Right forelimb (tissue), 1 donor: ENCODE measurements around the gene NOP16.
"Not testable (repeated sequence)": the region's sequence is repeated elsewhere in the genome, so short reads cannot be mapped to it uniquely, and the experiment has no call there.

Experiments
- DNase-seq: peaks from one replicate; pipeline ENCODE4 v3.0.0-alpha.2; 2018

The NOP16 gene

GRCh38 chr5:176408590-176408989 is 20.2 kb upstream of the NOP16 start:
- no peak for DNase-seq

- DNase-seq: not testable (repeated sequence)
Observed at GRCh38 chr5:176408252-176408573, 19.8 kb upstream of the NOP16 start.

- peak; percentile 39 for DNase-seq
Observed at GRCh38 chr5:176407456-176408251, 19.3 kb upstream of the NOP16 start.

- DNase-seq: no peak
Observed at GRCh38 chr5:176406436-176407052, 18.1 kb upstream of the NOP16 start.

- DNase-seq: no peak
Observed at GRCh38 chr5:176405656-176406435, 17.4 kb upstream of the NOP16 start.

DNA sequence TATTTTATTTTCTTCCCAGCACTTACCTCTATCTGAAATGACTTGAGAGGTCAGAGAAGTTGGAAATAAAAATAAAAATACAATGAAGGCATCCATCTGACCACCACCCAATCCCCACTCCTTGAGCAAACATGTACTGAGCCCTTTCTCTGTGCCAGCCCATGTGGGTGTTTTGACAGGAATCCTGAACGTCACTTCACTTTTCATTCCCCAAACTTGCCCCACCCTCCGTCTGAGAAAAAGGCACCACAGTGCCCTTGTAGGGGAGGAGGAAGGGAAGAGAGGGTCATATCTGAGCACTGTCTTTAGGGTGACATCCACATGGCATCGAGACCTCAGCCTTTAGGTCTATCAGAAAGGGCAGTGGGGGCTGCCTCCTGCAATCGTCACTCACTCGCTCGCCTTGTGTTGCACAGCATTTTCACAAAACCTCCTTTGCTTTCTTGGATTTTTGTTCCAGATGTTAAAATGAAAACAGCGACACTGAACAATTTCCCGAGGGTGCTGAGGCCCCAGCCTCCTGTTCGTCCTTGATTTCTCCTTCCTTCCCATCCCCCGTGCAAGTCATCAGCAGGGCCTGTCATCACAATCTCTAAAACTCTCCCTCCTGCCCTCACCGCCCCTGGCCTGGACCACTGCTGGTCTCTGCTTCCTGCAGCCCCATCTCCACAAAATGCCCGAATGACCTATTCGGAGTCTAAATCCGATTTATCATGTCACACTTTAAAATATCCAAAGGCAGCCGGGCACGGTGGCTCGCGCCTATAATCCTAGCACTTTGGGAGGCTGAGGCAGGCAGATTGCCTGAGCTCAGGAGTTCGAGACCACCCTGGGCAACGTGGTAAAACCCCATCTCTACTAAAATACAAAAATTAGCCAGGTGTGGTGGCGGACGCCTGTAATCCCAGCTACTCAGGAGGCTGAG is 13.1 kb upstream of the NOP16 start:
- no peak for DNase-seq

DNA sequence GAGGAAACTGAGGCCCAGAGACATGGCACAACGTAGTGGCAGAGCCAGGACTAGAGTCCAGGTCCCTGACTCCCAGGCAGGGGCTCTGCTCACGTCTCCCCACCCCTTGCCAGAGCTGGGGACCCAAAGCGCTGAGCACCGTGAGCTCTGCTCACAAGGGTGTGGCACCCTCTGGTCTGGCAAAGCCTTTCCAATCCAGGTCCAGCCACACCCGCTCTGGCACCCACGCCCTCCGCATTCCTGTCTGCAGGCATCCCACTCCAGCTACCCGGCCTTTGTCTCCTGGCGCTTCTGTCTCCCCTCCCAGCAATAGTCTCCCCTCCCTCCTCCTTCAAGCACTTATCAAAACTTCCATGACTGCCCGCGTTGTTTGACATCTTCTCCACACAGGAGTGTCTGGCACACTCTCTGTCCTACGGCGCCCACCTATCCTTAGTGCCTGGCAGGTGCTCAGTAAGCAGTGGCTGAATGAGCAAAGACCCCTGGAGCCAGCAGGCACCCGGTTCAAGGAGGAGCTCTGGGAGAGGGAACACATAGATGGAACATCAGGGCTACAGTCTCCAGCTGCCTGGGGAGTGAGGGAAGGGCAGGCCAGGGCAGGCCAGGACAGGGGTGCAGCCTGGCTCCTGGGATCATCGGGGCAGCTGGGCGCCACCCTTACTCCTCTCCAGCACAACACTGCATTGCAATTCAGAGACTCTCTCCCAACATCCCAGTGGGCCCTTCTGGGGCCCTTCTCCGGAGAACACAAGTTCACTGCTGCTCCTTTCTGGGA is 12.2 kb upstream of the NOP16 start:
- DNase-seq: no peak

DNA sequence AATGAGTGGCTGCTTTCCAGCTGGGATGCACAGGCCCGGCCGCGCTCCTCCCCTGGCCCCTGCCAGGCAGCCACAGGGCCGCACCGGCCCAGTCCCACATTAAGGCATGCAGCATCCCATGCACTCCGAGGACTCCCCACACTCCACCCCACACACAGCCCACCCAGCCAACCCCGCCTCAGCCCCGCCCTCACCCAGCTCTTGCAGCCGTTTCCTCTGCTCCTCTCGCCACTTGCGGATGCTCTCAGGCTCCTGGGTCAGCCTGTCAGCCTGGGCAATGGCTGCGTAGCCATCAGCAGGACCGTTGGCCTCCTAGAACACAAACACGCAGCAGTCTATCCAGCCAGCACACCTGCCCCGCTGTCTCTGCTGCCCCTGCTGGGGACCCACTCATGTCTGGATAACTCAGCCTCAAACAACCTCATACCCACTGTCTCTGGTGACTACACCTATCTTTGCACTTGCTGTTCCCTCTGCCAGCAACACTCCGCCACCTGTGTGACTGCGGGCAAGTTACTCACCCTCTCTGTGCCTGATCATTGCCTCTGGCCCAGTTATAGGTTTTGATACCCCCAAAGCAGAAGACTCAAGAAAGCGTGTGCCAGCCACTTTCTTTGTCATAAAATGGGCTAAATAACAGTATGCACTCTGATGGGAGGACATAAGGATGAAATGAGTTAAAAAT is 9.5 kb upstream of the NOP16 start:
- peak; percentile 2 for DNase-seq

DNA sequence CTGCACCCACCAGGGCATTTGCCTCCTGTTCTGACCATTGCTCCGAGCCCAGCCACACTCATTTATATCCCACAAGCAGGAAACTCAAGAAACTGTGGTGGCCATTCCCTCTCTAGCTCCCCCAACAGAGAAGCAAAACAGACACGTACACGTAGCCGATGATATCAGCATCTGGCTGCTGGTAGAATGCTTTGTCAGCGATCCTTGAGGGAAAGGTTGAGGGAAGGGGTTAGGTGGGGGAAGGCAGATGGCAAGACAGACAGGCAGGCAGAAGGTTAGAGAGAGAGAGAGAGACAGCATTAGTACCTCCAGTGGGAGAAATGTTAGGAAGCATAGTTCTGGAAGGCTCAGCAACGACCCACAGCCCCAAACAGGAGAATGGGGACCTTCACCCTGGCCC is 7.9 kb upstream of the NOP16 start:
- DNase-seq: no peak

GRCh38 chr5:176394881-176395675 is 6.7 kb upstream of the NOP16 start:
- DNase-seq: no peak

GRCh38 chr5:176394096-176394495 is 5.7 kb upstream of the NOP16 start:
- DNase-seq: no peak

- DNase-seq: no peak
Observed at GRCh38 chr5:176392526-176392925, 4.1 kb upstream of the NOP16 start.

DNA sequence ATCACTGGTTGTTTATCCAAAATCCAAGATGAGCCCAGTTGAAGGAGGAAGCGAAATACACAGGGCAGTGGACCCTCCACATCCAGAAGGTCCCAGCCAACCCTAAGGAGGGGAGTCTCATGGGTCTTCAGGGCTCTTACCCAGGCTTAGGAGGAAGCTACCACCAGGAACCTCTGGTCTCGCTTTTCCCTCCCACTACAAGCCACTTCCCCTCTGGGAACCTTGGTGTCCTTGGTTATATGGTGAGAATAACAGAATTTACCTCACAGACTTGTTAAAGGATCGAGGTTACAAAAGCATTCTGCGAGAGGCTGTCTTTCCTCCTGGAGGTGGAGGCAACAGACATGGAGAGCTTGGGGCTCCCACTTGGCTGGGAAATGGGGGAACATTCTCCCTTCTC is 3.6 kb upstream of the NOP16 start:
- DNase-seq: no peak

- no peak for DNase-seq
Observed at GRCh38 chr5:176391479-176391878, 3.1 kb upstream of the NOP16 start.

- DNase-seq: no peak
Observed at GRCh38 chr5:176389135-176390123, 1.0 kb upstream of the NOP16 start.

GRCh38 chr5:176388003-176388443 is 375 bp downstream of the NOP16 start:
- no peak for DNase-seq

DNA sequence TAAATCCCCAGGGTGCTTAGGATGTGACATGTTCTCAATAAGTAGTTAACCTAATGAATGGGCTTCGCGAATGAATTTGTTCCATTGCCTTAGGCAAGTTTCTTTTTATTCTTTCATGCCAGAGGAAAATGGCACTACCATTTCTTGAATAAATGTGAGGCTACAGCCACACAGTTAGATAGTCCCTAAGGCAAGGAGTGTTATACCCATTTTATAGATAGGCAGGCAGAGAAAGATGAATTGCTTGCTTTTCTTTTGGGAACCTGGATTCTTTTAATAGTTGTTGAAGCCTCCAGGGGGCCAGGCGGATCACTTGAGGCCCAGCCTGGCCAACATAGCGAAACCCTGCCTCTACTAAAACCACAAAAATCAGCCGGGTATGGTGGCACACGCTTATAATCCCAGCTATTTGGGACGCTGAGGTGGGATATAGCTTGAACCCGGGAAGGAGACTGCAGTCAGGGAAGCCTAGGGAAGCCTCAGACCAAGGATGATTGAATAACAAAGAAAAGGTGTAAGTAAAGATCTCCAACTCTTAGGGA is 943 bp downstream of the NOP16 start:
- DNase-seq: no peak

DNA sequence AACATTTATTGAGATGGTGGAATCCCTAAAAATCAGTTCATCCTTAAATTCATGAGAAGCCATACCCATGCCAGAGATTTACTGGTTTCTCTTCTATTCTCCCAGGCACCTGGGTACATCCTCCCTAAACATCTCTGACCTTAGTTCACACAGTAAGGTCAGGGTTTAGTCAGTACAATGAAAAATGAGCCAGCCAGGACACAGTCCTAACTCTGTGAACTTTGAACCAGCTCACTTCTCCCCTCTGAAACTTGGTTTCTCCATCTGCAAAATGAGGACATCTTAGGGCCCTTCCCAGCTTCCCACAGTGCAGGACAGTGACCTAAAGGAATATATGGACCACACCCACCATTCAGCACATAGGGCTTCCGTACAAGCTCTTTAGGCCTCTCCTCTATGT is 1.9 kb downstream of the NOP16 start:
- no peak for DNase-seq

DNA sequence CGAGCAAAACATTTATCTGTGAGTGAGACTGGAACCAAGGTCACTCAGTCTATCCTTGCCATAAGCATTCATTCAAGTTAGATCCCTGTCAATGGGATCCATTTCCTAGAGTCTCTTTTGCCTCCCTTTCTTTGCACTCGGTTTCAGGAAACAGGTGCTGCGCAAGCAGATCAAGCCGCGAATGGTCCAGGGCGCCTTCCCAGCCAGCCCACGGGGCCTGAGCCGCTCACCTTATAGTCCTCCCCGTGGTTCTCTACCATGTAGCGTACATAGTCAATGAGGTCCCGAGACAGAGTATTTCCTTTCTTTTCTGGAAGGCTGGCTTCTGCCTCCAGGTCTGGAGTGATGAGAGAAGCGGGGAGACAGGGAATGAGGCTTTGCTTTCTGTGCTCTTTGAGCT is 3.4 kb downstream of the NOP16 start:
- DNase-seq: no peak
